A673 (cell line): ENCODE data around the gene RBM3. TPM values are rescaled to one million over a fixed set of nuclear protein-coding genes. Genes with fewer than 3 reads are reported as not detected.

Experiments
- BruUV-seq: library from RNA; stranded (reverse); fragments of 400-500 nt; replicated peaks from 2 replicates; lab custom pipeline; 2021; lab: Mats Ljungman, UMichigan
- CTCF ChIA-PET: fragments of 300-600 bp; sonication (Branson Sonifier 250); formaldehyde crosslinking; loops from one replicate; lab custom pipeline; 2022; ENCODE audit warnings: antibody characterized with exemption; lab: Charles Lee
- POLR2A ChIA-PET: fragments of 300-600 bp; sonication (Branson Sonifier 250); formaldehyde crosslinking; loops from one replicate; lab custom pipeline; 2022; ENCODE audit warnings: antibody characterized with exemption; ENCODE audit not compliant: low non-redundant PET; lab: Charles Lee
- DNase-seq: peaks from one replicate; pipeline ENCODE4 v3.0.0-alpha.2; 2015; ENCODE audit warnings: low spot score
- H3K27ac ChIP-seq: fragments of 200-600 bp; sonication (generic); 2 replicates; pipeline ENCODE4 v1.5.1; 2016; ENCODE audit warnings: mixed run types, low read depth, mild to moderate bottlenecking, mixed read lengths, antibody characterized with exemption, low read length; ENCODE audit not compliant: poor library complexity, severe bottlenecking
- H3K27me3 ChIP-seq: fragments of 200-600 bp; sonication (generic); replicated peaks from 2 replicates; pipeline ENCODE4 v1.6.1; 2017; ENCODE audit warnings: mixed run types, low read depth, mild to moderate bottlenecking, mixed read lengths, antibody characterized with exemption, low read length; ENCODE audit not compliant: insufficient read depth, poor library complexity
- H3K36me3 ChIP-seq: fragments of 200-600 bp; sonication (generic); 2 replicates; pipeline ENCODE4 v1.6.1; 2016; ENCODE audit warnings: mixed run types, mild to moderate bottlenecking, mixed read lengths, antibody characterized with exemption, low read length; ENCODE audit not compliant: insufficient read depth, poor library complexity, severe bottlenecking
- H3K4me1 ChIP-seq: fragments of 200-600 bp; sonication (generic); 2 replicates; pipeline ENCODE4 v1.6.1; 2017; ENCODE audit warnings: mixed run types, mild to moderate bottlenecking, mixed read lengths, antibody characterized with exemption, low read length; ENCODE audit not compliant: insufficient read depth, poor library complexity, severe bottlenecking
- H3K4me3 ChIP-seq: fragments of 200-600 bp; sonication (generic); 2 replicates; pipeline ENCODE4 v1.5.1; 2016; ENCODE audit warnings: low read depth, mixed run types, mild to moderate bottlenecking, mixed read lengths, low read length; ENCODE audit not compliant: poor library complexity, severe bottlenecking
- H3K9me3 ChIP-seq: fragments of 200-600 bp; sonication (generic); 2 replicates; pipeline ENCODE4 v1.6.1; 2016; ENCODE audit warnings: mixed run types, low read depth, mild to moderate bottlenecking, mixed read lengths, antibody characterized with exemption, low read length; ENCODE audit not compliant: poor library complexity, severe bottlenecking
- CTCF ChIP-seq: fragments of 300-800, 200-600 bp; sonication (generic); conservative IDR thresholded peaks from 2 replicates; pipeline ENCODE4 v1.5.1; 2017; ENCODE audit warnings: low read depth, mild to moderate bottlenecking, antibody characterized with exemption, low read length, moderate library complexity, mixed read lengths
- EZH2 ChIP-seq: fragments of 200-600 bp; sonication (generic); IDR thresholded peaks from 2 replicates; pipeline ENCODE4 v1.6.1; 2017; ENCODE audit warnings: borderline replicate concordance, low read depth, mild to moderate bottlenecking, mixed read lengths, antibody characterized with exemption, low read length; ENCODE audit not compliant: poor library complexity, severe bottlenecking
- intact Hi-C: fragments of 100-400 bp; cut with micrococcal nuclease; formaldehyde crosslinking; loops from one replicate; pipeline ENCODE4 v1.10.0; 2022; ENCODE audit not compliant: unreplicated experiment
- total RNA-seq: library from RNA; stranded (reverse); gene quantifications from 2 replicates; pipeline ENCODE4 v1.2.3, GENCODE V29; 2021

Gene RBM3
- total RNA-seq, 1 experiment from 2014 or later: 259 TPM

- Histone ChIP-seq H3K9me3 (no peaks in the 10 kb centered on the region), H3K4me1 (no peaks in the 10 kb centered on the region), H3K36me3 (peaks cover 20% of the 10 kb centered on the region), H3K4me3 (peak overlapping the region; percentile 69), H3K27ac (no peak overlapping the region), H3K27me3 (no peaks in the 10 kb centered on the region)
- ChIA-PET POLR2A (interaction anchor here (0.5 kb wide), 1 partner anchor 72 kb away, joined by 8 read pairs; no protein-coding TSS in a partner anchor), CTCF (no interaction called here)
- intact Hi-C loops: loop anchor here (5.0 kb wide), 1 partner anchor 319 kb away; the partner anchor contains the start of gene PIM2
- DNase-seq: no peak
- no peak for TF ChIP-seq EZH2
- TF ChIP-seq CTCF: no peak
- BruUV-seq: no TSS peak
Observed at GRCh38 chrX:48598614-48599013, 24.3 kb downstream of the RBM3 start.

GRCh38 chrX:48599341-48599740 is 25.1 kb downstream of the RBM3 start:
- no peak for DNase-seq
- ChIA-PET CTCF (no interaction called here), POLR2A (no interaction called here)
- Histone ChIP-seq H3K9me3 (no peaks in the 10 kb centered on the region), H3K27ac (no peak overlapping the region), H3K27me3 (no peaks in the 10 kb centered on the region), H3K36me3 (peaks cover 21% of the 10 kb centered on the region), H3K4me3 (no peak overlapping the region), H3K4me1 (no peaks in the 10 kb centered on the region)
- intact Hi-C loops: loop anchor here (5.0 kb wide), 1 partner anchor 318 kb away; the partner anchor contains the start of gene PIM2
- TF ChIP-seq CTCF (no peak), EZH2 (no peak)
- no TSS peak for BruUV-seq

DNA sequence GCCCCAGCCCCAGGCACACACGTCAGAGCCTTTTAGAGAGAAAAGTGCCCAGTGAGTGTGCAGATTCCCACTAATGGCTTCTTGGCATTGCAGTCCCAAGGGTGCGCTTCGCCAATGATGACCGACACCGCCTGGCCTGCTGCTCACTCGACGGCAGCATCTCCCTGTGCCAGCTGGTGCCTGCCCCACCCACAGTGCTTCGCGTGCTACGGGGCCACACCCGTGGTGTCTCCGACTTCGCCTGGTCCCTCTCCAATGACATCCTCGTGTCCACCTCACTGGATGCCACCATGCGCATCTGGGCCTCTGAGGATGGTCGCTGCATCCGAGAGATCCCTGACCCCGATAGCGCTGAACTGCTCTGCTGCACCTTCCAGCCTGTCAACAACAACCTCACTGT is 25.9 kb downstream of the RBM3 start:
- no TSS peak for BruUV-seq
- no peak for DNase-seq
- peaks cover 21% of the 10 kb centered on the region for H3K36me3 ChIP-seq
- ChIA-PET CTCF (no interaction called here), POLR2A (no interaction called here)
- intact Hi-C loops: no loop called here
- no peak for TF ChIP-seq EZH2
- no peak for TF ChIP-seq CTCF
- H3K27me3 ChIP-seq: no peaks in the 10 kb centered on the region
- no peak overlapping the region for H3K27ac ChIP-seq
- H3K4me3 ChIP-seq: no peak overlapping the region
- H3K9me3 ChIP-seq: no peaks in the 10 kb centered on the region
- no peaks in the 10 kb centered on the region for H3K4me1 ChIP-seq
